H1 (cell line): ENCODE measurements around the gene LARP4B. TPM values are rescaled to one million over a fixed set of nuclear protein-coding genes. Genes with fewer than 3 reads are reported as not detected.

Experiments
- CTCF ChIA-PET: fragments of 300-600 bp; sonication (Branson Sonifier 250); formaldehyde crosslinking; loops from one replicate; lab custom pipeline; 2021; ENCODE audit not compliant: partially characterized antibody; lab: Charles Lee
- POLR2A ChIA-PET: fragments of 300-600 bp; sonication (Branson Sonifier 250); formaldehyde crosslinking; loops from one replicate; lab custom pipeline; 2021; ENCODE audit warnings: inconsistent platforms; ENCODE audit not compliant: partially characterized antibody; lab: Charles Lee
- DNase-seq, 2 experiments: peaks; one replicate each; pipeline versions ENCODE4 v3.0.0 to v3.0.0-alpha.2; 2010 to 2022; ENCODE audit warnings: low spot score in 2 of 2, low read depth in 1 of 2, mixed read lengths in 1 of 2
- FAIRE-seq: peaks from 2 replicates; lab custom pipeline; 2011; peaks lifted over from hg19 to GRCh38; lab: Jason Lieb, UNC
- H2AFZ ChIP-seq: 2 replicates; pipeline ENCODE4 v1.8.1; 2012; ENCODE audit warnings: low read length, inconsistent platforms
- H2AK5ac ChIP-seq: 2 replicates; pipeline ENCODE4 v1.6.1; 2013; ENCODE audit warnings: low read depth, low read length
- H2BK120ac ChIP-seq: replicated peaks from 2 replicates; pipeline ENCODE3; 2013; ENCODE audit warnings: low read depth, low read length, inconsistent platforms
- H2BK12ac ChIP-seq: 2 replicates; pipeline ENCODE4 v1.6.1; 2013; ENCODE audit warnings: low read depth, low read length
- H2BK15ac ChIP-seq: 2 replicates; pipeline ENCODE4 v1.6.1; 2013; ENCODE audit warnings: low read length
- H2BK20ac ChIP-seq: 2 replicates; pipeline ENCODE4 v1.6.1; 2013; ENCODE audit warnings: low read length
- H2BK5ac ChIP-seq: 2 replicates; pipeline ENCODE4 v1.6.1; 2013; ENCODE audit warnings: low read depth, low read length
- H3K14ac ChIP-seq: 2 replicates; pipeline ENCODE4 v1.6.1; 2013; ENCODE audit warnings: inconsistent platforms; ENCODE audit not compliant: insufficient read length
- H3K18ac ChIP-seq: 2 replicates; pipeline ENCODE4 v1.6.1; 2013; ENCODE audit warnings: low read length; ENCODE audit errors: extremely low read depth
- H3K23ac ChIP-seq: 2 replicates; pipeline ENCODE4 v1.6.1; 2013; ENCODE audit warnings: inconsistent platforms; ENCODE audit not compliant: insufficient read length
- H3K23me2 ChIP-seq: 2 replicates; pipeline ENCODE4 v1.6.1; 2013; ENCODE audit warnings: low read depth, low read length
- H3K27ac ChIP-seq: 2 replicates; pipeline ENCODE4 v1.6.1; 2011; ENCODE audit warnings: low read depth, low read length, inconsistent platforms
- H3K27me3 ChIP-seq, 4 experiments: replicated peaks in 1 of 4; 1 replicate in 1 of 4; 2 replicates in 3 of 4; pipeline versions ENCODE4 v1.6.1 to v1.8.1; 2011 to 2013; ENCODE audit warnings: low read length in 3 of 4, mild to moderate bottlenecking in 3 of 4, inconsistent platforms in 2 of 4, mixed read lengths in 2 of 4, moderate library complexity in 1 of 4; ENCODE audit not compliant: control insufficient read depth in 3 of 4, insufficient read depth in 3 of 4; ENCODE audit errors: extremely low read depth in 1 of 4
- H3K36me3 ChIP-seq, 4 experiments: 2 replicates each; pipeline versions ENCODE4 v1.6.1 to v1.8.1; 2011 to 2013; ENCODE audit warnings: mild to moderate bottlenecking in 4 of 4, low read length in 3 of 4, moderate library complexity in 2 of 4, control low read depth in 1 of 4, inconsistent platforms in 1 of 4; ENCODE audit not compliant: insufficient read depth in 4 of 4, control insufficient read depth in 2 of 4
- H3K4ac ChIP-seq: replicated peaks from 2 replicates; pipeline ENCODE3; 2013; ENCODE audit warnings: low read length, low read depth, mixed read lengths, inconsistent platforms; ENCODE audit not compliant: insufficient read length
- H3K4me1 ChIP-seq, 4 experiments: replicated peaks in 1 of 4; 1 replicate in 1 of 4; 2 replicates in 3 of 4; pipeline versions ENCODE4 v1.6.1 to v1.8.1; 2011 to 2013; ENCODE audit warnings: low read length in 3 of 4, inconsistent platforms in 2 of 4, mixed read lengths in 1 of 4; ENCODE audit not compliant: insufficient read depth in 4 of 4, control insufficient read depth in 3 of 4
- H3K4me2 ChIP-seq, 2 experiments: 2 replicates each; pipeline versions ENCODE4 v1.6.1 to v1.8.1; 2011 to 2013; ENCODE audit warnings: low read depth in 2 of 2, low read length in 2 of 2, control low read depth in 1 of 2, inconsistent platforms in 1 of 2, mild to moderate bottlenecking in 1 of 2; ENCODE audit not compliant: insufficient read depth in 1 of 2
- H3K4me3 ChIP-seq, 4 experiments: fragments of 200-600, 300-600 bp in 1 of 4; sonication (generic), shearing (Covaris generic), sonication (Bioruptor Twin) in 1 of 4; 2 replicates each; pipeline versions ENCODE4 v1.5.1 to v1.8.1; 2011 to 2016; ENCODE audit warnings: low read length in 4 of 4, low read depth in 3 of 4, control low read depth in 2 of 4, inconsistent platforms in 2 of 4, mild to moderate bottlenecking in 2 of 4, mixed read lengths in 1 of 4, moderate library complexity in 1 of 4; ENCODE audit not compliant: insufficient read depth in 2 of 4; ENCODE audit errors: extremely low read depth in 1 of 4
- H3K56ac ChIP-seq: replicated peaks from 2 replicates; pipeline ENCODE3; 2013; ENCODE audit warnings: low read depth, mild to moderate bottlenecking, mixed read lengths, low read length, inconsistent platforms; ENCODE audit not compliant: insufficient read length
- H3K79me1 ChIP-seq: 2 replicates; pipeline ENCODE4 v1.6.1; 2013; ENCODE audit warnings: low read depth, low read length, control low read depth
- H3K79me2 ChIP-seq, 2 experiments: 2 replicates each; pipeline versions ENCODE4 v1.6.1 to v1.8.1; 2012 to 2013; ENCODE audit warnings: low read length in 2 of 2, mild to moderate bottlenecking in 2 of 2, inconsistent platforms in 1 of 2; ENCODE audit not compliant: insufficient read depth in 2 of 2, control insufficient read depth in 1 of 2
- H3K9ac ChIP-seq, 4 experiments: replicated peaks in 1 of 4; 1 replicate in 1 of 4; 2 replicates in 3 of 4; pipeline versions ENCODE4 v1.6.1 to v1.8.1; 2011 to 2013; ENCODE audit warnings: low read depth in 3 of 4, low read length in 3 of 4, control low read depth in 2 of 4, mild to moderate bottlenecking in 2 of 4, moderate library complexity in 2 of 4, inconsistent platforms in 1 of 4; ENCODE audit errors: extremely low read depth in 1 of 4
- H3K9me3 ChIP-seq, 2 experiments: 2 replicates each; pipeline versions ENCODE4 v1.6.1 to v1.8.1; 2012 to 2013; ENCODE audit warnings: mild to moderate bottlenecking in 2 of 2, moderate library complexity in 2 of 2, control low read depth in 1 of 2, inconsistent platforms in 1 of 2, low read depth in 1 of 2, low read length in 1 of 2, mixed read lengths in 1 of 2; ENCODE audit not compliant: insufficient read depth in 2 of 2
- H4K20me1 ChIP-seq, 2 experiments: replicated peaks in 1 of 2; 2 replicates each; pipeline versions ENCODE3 to v1.8.1; 2011 to 2013; ENCODE audit warnings: inconsistent platforms in 2 of 2, low read length in 2 of 2, mild to moderate bottlenecking in 1 of 2; ENCODE audit not compliant: insufficient read depth in 2 of 2, control insufficient read depth in 1 of 2
- H4K5ac ChIP-seq: 2 replicates; pipeline ENCODE4 v1.6.1; 2013; ENCODE audit warnings: low read length, low read depth, mixed read lengths, inconsistent platforms; ENCODE audit not compliant: insufficient read length
- H4K8ac ChIP-seq: 2 replicates; pipeline ENCODE4 v1.8.0; 2013; ENCODE audit warnings: mild to moderate bottlenecking, moderate library complexity, low read length, inconsistent platforms; ENCODE audit not compliant: insufficient read depth; ENCODE audit errors: extremely low read depth
- H4K91ac ChIP-seq: replicated peaks from 2 replicates; pipeline ENCODE3; 2013; ENCODE audit warnings: low read length, mixed read lengths, inconsistent platforms; ENCODE audit not compliant: insufficient read length
- EGR1 ChIP-seq: IDR thresholded peaks from 2 replicates; pipeline ENCODE4 v1.6.1; 2011; ENCODE audit warnings: low read depth, low read length, borderline replicate concordance
- GTF2F1 ChIP-seq: IDR thresholded peaks from 2 replicates; pipeline ENCODE4 v1.6.1; 2012; ENCODE audit warnings: low read depth, low read length, improper control_type of control experiment, borderline replicate concordance
- RAD21 ChIP-seq, 2 experiments: IDR thresholded peaks in 1 of 2; conservative IDR thresholded peaks in 1 of 2; 2 replicates each; pipeline ENCODE4 v1.6.1; 2011; ENCODE audit warnings: low read depth in 2 of 2, low read length in 2 of 2, improper control_type of control experiment in 1 of 2, inconsistent platforms in 1 of 2, mild to moderate bottlenecking in 1 of 2, moderate library complexity in 1 of 2
- WGBS, 2 experiments: shearing (Covaris generic) in 1 of 2; methylation state at CpG; one replicate each; pipeline versions ENCODE4 v1.1.6 to v1.1.7; 2013 to 2015; ENCODE audit warnings: low lambda C conversion rate in 2 of 2, mixed read lengths in 2 of 2, inconsistent platforms in 1 of 2, low coverage in 1 of 2, missing lambda C conversion rate in 1 of 2; ENCODE audit not compliant: insufficient replicate concordance in 2 of 2, insufficient coverage in 1 of 2, insufficient read length in 1 of 2; ENCODE audit errors: extremely low coverage in 1 of 2, missing lambda C conversion rate in 1 of 2; 5-methylcytosine and 5-hydroxymethylcytosine counted together
- polyA plus RNA-seq, 7 experiments: library from polyadenylated mRNA; depleted of rRNA in 3 of 7; stranded (reverse) in 5 of 7; unstranded in 2 of 7; fragments of >200 nt in 5 of 7; fragments of 200-250 nt in 2 of 7; gene quantifications; 1 replicate in 5 of 7; 2 replicates in 1 of 7; 4 replicates in 1 of 7; pipeline versions ENCODE4 v1.2.1 to v1.2.3, GENCODE V29; 2011 to 2013; ENCODE audit warnings: missing spikeins in 2 of 7, mixed read lengths in 2 of 7
- total RNA-seq: library from RNA; stranded (reverse); fragmentation: NEBNext Ultra II Directional; extraction: Animal tissue kit (Norgen Biotek cat#: 25700); gene quantifications from 2 replicates; pipeline ENCODE4 v1.2.1, GENCODE V29; 2021
- TF ChIP-seq, protein P1 (sequence below), 3 experiments: IDR thresholded peaks; 1 replicate in 2 of 3; 2 replicates in 1 of 3; pipeline versions ENCODE4 v1.5.1 to v1.6.1; 2011; ENCODE audit warnings: low read length in 3 of 3, mild to moderate bottlenecking in 3 of 3, inconsistent platforms in 2 of 3, low read depth in 1 of 3, moderate library complexity in 1 of 3; ENCODE audit not compliant: insufficient read depth in 1 of 3; ENCODE audit errors: control extremely low read depth in 1 of 3
- TF ChIP-seq, protein P2 (sequence below): IDR thresholded peaks from 2 replicates; pipeline ENCODE4 v1.6.1; 2011; ENCODE audit warnings: low read length, improper control_type of control experiment

Gene LARP4B
- total and polyA plus RNA-seq, 2 of the 8 experiments (the other 6 are each of a cell fraction or from before 2014, with no cell fraction given) = 20.1 to 78.6 TPM

DNA sequence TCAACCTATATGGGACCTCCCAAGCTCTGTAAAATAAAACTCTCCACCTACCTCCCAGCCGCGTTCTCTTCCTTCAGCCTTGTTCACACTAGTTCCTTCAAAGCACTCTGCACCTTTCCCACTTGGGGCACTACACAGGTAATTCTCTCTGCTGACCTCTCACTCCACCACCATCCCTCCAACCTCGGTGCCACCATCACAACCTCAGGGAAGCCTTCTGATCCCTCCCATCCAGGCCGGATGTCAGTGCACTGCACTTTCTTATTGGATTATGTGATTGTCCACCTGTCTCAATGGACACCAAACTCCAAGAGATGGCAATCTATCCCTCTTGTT lies 7.0 kb downstream of the LARP4B start:
- Histone ChIP-seq H3K9ac (no peak overlapping the region; a peak in 1 of 7 replicates), H4K20me1 (peaks cover 18 to 35% of the 10 kb centered on the region in 2 experiments), H3K79me1 (peaks cover 10% of the 10 kb centered on the region), H3K27me3 (no peaks in the 10 kb centered on the region), H3K9me3 (no peaks in the 10 kb centered on the region), H3K14ac (no peak overlapping the region), H3K79me2 (peaks cover 72 to 99% of the 10 kb centered on the region in 2 experiments), H4K91ac (no peak overlapping the region), H2AFZ (no peak overlapping the region), H3K4me2 (no peak overlapping the region), H3K4me3 (no peak overlapping the region), H3K36me3 (no peaks in the 10 kb centered on the region), H3K4ac (no peak overlapping the region), H2BK15ac (no peak overlapping the region), H3K23ac (no peak overlapping the region), H2BK12ac (no peak overlapping the region), H3K23me2 (no peaks in the 10 kb centered on the region), H3K27ac (no peak overlapping the region), H4K8ac (no peak overlapping the region), H2BK20ac (no peak overlapping the region), H3K56ac (no peak overlapping the region), H3K4me1 (peaks cover 0 to 4% (median 2%) of the 10 kb centered on the region in 4 experiments; a peak in 3 of 7 replicates)
- CTCF ChIA-PET = interaction anchor here (1.2 kb wide), 1 partner anchor 164 kb away, joined by 3 read pairs; no protein-coding TSS in a partner anchor
- 90% methylated on average over 4 of the region's 4 CpGs; no CpG with 5 or more reads in 1 of the 2 experiments for WGBS, 2 experiments
- DNase-seq (no peak), FAIRE-seq (no peak)
- TF ChIP-seq EGR1 = no peak
- peak in 1 of 2 experiments; percentile 34; a peak in 1 of 4 replicates for TF ChIP-seq RAD21 (IDR thresholded peaks at IDR 0.05 in 1 of 2, conservative IDR thresholded peaks at IDR 0.05 in 1 of 2; ENCODE audit: low read depth in 2 of 2, low read length in 2 of 2)
- TF ChIP-seq, protein P1, sequence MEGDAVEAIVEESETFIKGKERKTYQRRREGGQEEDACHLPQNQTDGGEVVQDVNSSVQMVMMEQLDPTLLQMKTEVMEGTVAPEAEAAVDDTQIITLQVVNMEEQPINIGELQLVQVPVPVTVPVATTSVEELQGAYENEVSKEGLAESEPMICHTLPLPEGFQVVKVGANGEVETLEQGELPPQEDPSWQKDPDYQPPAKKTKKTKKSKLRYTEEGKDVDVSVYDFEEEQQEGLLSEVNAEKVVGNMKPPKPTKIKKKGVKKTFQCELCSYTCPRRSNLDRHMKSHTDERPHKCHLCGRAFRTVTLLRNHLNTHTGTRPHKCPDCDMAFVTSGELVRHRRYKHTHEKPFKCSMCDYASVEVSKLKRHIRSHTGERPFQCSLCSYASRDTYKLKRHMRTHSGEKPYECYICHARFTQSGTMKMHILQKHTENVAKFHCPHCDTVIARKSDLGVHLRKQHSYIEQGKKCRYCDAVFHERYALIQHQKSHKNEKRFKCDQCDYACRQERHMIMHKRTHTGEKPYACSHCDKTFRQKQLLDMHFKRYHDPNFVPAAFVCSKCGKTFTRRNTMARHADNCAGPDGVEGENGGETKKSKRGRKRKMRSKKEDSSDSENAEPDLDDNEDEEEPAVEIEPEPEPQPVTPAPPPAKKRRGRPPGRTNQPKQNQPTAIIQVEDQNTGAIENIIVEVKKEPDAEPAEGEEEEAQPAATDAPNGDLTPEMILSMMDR (IDR thresholded peaks at IDR 0.05; ENCODE audit: control extremely low read depth in 1 of 3, insufficient read depth in 1 of 3, low read depth in 1 of 3, low read length in 3 of 3) = peak; percentile 13 to 41 (median 14); a peak in 2 of 4 replicates
- TF ChIP-seq, protein P2, sequence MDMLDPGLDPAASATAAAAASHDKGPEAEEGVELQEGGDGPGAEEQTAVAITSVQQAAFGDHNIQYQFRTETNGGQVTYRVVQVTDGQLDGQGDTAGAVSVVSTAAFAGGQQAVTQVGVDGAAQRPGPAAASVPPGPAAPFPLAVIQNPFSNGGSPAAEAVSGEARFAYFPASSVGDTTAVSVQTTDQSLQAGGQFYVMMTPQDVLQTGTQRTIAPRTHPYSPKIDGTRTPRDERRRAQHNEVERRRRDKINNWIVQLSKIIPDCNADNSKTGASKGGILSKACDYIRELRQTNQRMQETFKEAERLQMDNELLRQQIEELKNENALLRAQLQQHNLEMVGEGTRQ = no peak
- TF ChIP-seq GTF2F1 = no peak
- TF ChIP-seq, all 59 proteins: peak for 2
- Histone ChIP-seq H2AK5ac (no peak overlapping the region), H2BK5ac (no peak overlapping the region), H3K18ac (no peak overlapping the region), H2BK120ac (no peak overlapping the region), H4K5ac (no peak overlapping the region)
- POLR2A ChIA-PET = interaction anchor here (1.2 kb wide), 1 partner anchor 19 kb away, joined by 5 read pairs; no protein-coding TSS in a partner anchor
